Thyroid gland (tissue), 4 donors: Measurements from ENCODE around the gene SPEF2. TPM values are rescaled to one million over a fixed set of nuclear protein-coding genes. Genes with fewer than 3 reads are reported as not detected.
"Not testable (repeated sequence)": the region's sequence is repeated elsewhere in the genome, so short reads cannot be mapped to it uniquely, and the experiment has no call there.

Source experiments
- DNase-seq, 2 donors: peaks; one replicate each; pipeline ENCODE4 v3.0.0-alpha.2; 2019
- H3K27ac ChIP-seq, 3 donors: fragments of 200-600 bp; sonication (generic); 1 replicate in 2 of 3; 2 replicates in 1 of 3; pipeline ENCODE4 v1.5.1; 2016 to 2019; ENCODE audit warnings: mild to moderate bottlenecking in 1 of 3, moderate library complexity in 1 of 3
- H3K27me3 ChIP-seq: fragments of 200-600 bp; sonication (generic); one replicate; pipeline ENCODE4 v1.5.1; 2019
- H3K36me3 ChIP-seq, 2 donors: fragments of 200-600 bp; sonication (generic); one replicate each; pipeline ENCODE4 v1.5.1; 2016 to 2019
- H3K4me1 ChIP-seq, 2 donors: fragments of 200-600 bp; sonication (generic); one replicate each; pipeline ENCODE4 v1.5.1; 2017 to 2019
- H3K4me3 ChIP-seq, 3 donors: fragments of 200-600 bp; sonication (generic); replicated peaks in 1 of 3; 1 replicate in 2 of 3; 2 replicates in 1 of 3; pipeline ENCODE4 v1.5.1; 2016; ENCODE audit warnings: mild to moderate bottlenecking in 1 of 3
- H3K9me3 ChIP-seq: fragments of 200-600 bp; sonication (generic); one replicate; pipeline ENCODE4 v1.5.1; 2017
- CTCF ChIP-seq, 6 experiments: fragments of 200-600 bp in 3 of 6; fragments of 450-650 bp in 3 of 6; sonication (generic) in 3 of 6; IDR thresholded peaks; one replicate each; pipeline ENCODE4 v1.5.1; 2016 to 2019; ENCODE audit warnings: antibody characterized with exemption in 6 of 6, mild to moderate bottlenecking in 2 of 6, inconsistent platforms in 1 of 6, moderate library complexity in 1 of 6
- POLR2A ChIP-seq, 2 donors: fragments of 450-650 bp; IDR thresholded peaks; one replicate each; pipeline ENCODE4 v1.6.1; 2017; ENCODE audit warnings: antibody characterized with exemption in 2 of 2, mild to moderate bottlenecking in 2 of 2, moderate library complexity in 1 of 2
- WGBS, 2 donors: methylation state at CpG; one replicate each; pipeline ENCODE4 v1.1.5; 2017; 5-methylcytosine and 5-hydroxymethylcytosine counted together
- intact Hi-C: fragments of 100-400 bp; cut with DNase I; formaldehyde crosslinking; loops from one replicate; pipeline ENCODE4 v1.15.1; 2023
- total RNA-seq, 4 donors: library from RNA; depleted of rRNA; stranded (reverse); fragments of >200 nt; gene quantifications; one replicate each; pipeline ENCODE4 v1.2.3, GENCODE V29; 2016

The SPEF2 gene
- total RNA-seq, 4 donors from 2014 or later = 17.7 to 39.5 (median 21.5) TPM

- Histone ChIP-seq H3K27me3 (no peaks in the 10 kb centered on the region), H3K4me1 (no peaks in the 10 kb centered on the region), H3K4me3 (no peak overlapping the region), H3K27ac (no peak overlapping the region), H3K36me3 (no peaks in the 10 kb centered on the region), H3K9me3 (no peaks in the 10 kb centered on the region)
- no peak for DNase-seq
- no peak for TF ChIP-seq CTCF (IDR thresholded peaks at IDR 0.05)
- no peak for TF ChIP-seq POLR2A (IDR thresholded peaks at IDR 0.05)
- 96% methylated on average over 2 of the region's 2 CpGs for WGBS, 2 donors
- intact Hi-C loops = no loop called here
Measured at GRCh38 chr5:35833224-35833623, 215.6 kb downstream of the SPEF2 start.

GRCh38 chr5:35835796-35836742 is 218.4 kb downstream of the SPEF2 start:
- intact Hi-C loops = no loop called here
- Histone ChIP-seq H3K36me3 (no peaks in the 10 kb centered on the region), H3K4me3 (no peak overlapping the region), H3K4me1 (no peaks in the 10 kb centered on the region), H3K27ac (no peak overlapping the region), H3K9me3 (no peaks in the 10 kb centered on the region), H3K27me3 (no peaks in the 10 kb centered on the region)
- no peak for DNase-seq
- TF ChIP-seq POLR2A (IDR thresholded peaks at IDR 0.05) (no peak), CTCF (IDR thresholded peaks at IDR 0.05) (no peak)
- 90 to 95% methylated on average over 7 of the region's 7 CpGs for WGBS, 2 donors

GRCh38 chr5:35838370-35839042 is 220.8 kb downstream of the SPEF2 start:
- intact Hi-C loops = no loop called here
- Histone ChIP-seq H3K4me1 (no peaks in the 10 kb centered on the region), H3K9me3 (no peaks in the 10 kb centered on the region), H3K36me3 (no peaks in the 10 kb centered on the region), H3K27me3 (no peaks in the 10 kb centered on the region), H3K4me3 (no peak overlapping the region), H3K27ac (no peak overlapping the region)
- DNase-seq = no peak
- whole genome bisulfite sequencing, 2 donors = 88 to 98% methylated on average over 5 of the region's 5 CpGs
- no peak for TF ChIP-seq CTCF (IDR thresholded peaks at IDR 0.05)
- no peak for TF ChIP-seq POLR2A (IDR thresholded peaks at IDR 0.05)

GRCh38 chr5:35842856-35843255 is 225.2 kb downstream of the SPEF2 start:
- H3K27me3 ChIP-seq = no peaks in the 10 kb centered on the region
- no peak overlapping the region for H3K27ac ChIP-seq
- H3K9me3 ChIP-seq = no peaks in the 10 kb centered on the region
- H3K4me1 ChIP-seq = no peaks in the 10 kb centered on the region
- no peak for DNase-seq
- no peak overlapping the region for H3K4me3 ChIP-seq
- no peaks in the 10 kb centered on the region for H3K36me3 ChIP-seq
- no peak for TF ChIP-seq CTCF (IDR thresholded peaks at IDR 0.05)
- TF ChIP-seq POLR2A (IDR thresholded peaks at IDR 0.05) = no peak
- intact Hi-C loops = no loop called here

- H3K27ac ChIP-seq, H3K27me3 ChIP-seq, DNase-seq, H3K36me3 ChIP-seq, H3K9me3 ChIP-seq, intact Hi-C loops, H3K4me1 ChIP-seq, H3K4me3 ChIP-seq: not testable (repeated sequence)
- 70 to 83% methylated on average over 2 of the region's 2 CpGs for WGBS, 2 donors
Measured at GRCh38 chr5:35845508-35845907, 227.8 kb downstream of the SPEF2 start.
